HEK293T (cell line): ENCODE results near the gene SLCO4A1.
A peak's percentile ranks its signal among the peaks of the same experiment; 100 is the strongest.

ENCODE experiments used
- BHLHE40 ChIP-seq: fragments of 450-650 bp; IDR thresholded peaks from 2 replicates; pipeline ENCODE4 v1.6.1; 2016; ENCODE audit warnings: mild to moderate bottlenecking, moderate library complexity, borderline replicate concordance
- CTBP1 ChIP-seq: fragments of 450-650 bp; IDR thresholded peaks from 2 replicates; pipeline ENCODE4 v1.6.1; 2016; ENCODE audit warnings: borderline replicate concordance
- ELF4 ChIP-seq: fragments of 450-650 bp; IDR thresholded peaks from 2 replicates; pipeline ENCODE4 v1.6.1; 2017; ENCODE audit warnings: antibody characterized with exemption
- FOXA1 ChIP-seq: fragments of 450-650 bp; IDR thresholded peaks from 2 replicates; pipeline ENCODE4 v1.6.1; 2016; ENCODE audit warnings: mild to moderate bottlenecking
- FOXM1 ChIP-seq: fragments of 450-650 bp; IDR thresholded peaks from 2 replicates; pipeline ENCODE4 v1.6.1; 2017; ENCODE audit warnings: mild to moderate bottlenecking, borderline replicate concordance
- NFRKB ChIP-seq: fragments of 450-650 bp; IDR thresholded peaks from 2 replicates; pipeline ENCODE4 v1.6.1; 2016; ENCODE audit warnings: mild to moderate bottlenecking, moderate library complexity
- PKNOX1 ChIP-seq: fragments of 450-650 bp; IDR thresholded peaks from 2 replicates; pipeline ENCODE4 v1.6.1; 2016
- SP1 ChIP-seq: fragments of 450-650 bp; IDR thresholded peaks from 2 replicates; pipeline ENCODE4 v1.6.1; 2017
- SUZ12 ChIP-seq: fragments of 450-650 bp; IDR thresholded peaks from 2 replicates; pipeline ENCODE4 v1.6.1; 2016; ENCODE audit warnings: mild to moderate bottlenecking
- TARDBP ChIP-seq: fragments of 450-650 bp; IDR thresholded peaks from 2 replicates; pipeline ENCODE4 v1.6.1; 2016

GRCh38 chr20:62635232-62635631, 7.1 kb upstream of the SLCO4A1 start:
- TF ChIP-seq CTBP1, result no peak
- no peak for TF ChIP-seq ELF4
- no peak for TF ChIP-seq FOXM1
- TF ChIP-seq PKNOX1, result peak; percentile 5; the same call in 1 of the 2 replicates
- no peak for TF ChIP-seq SP1
- no peak for TF ChIP-seq FOXA1
- TF ChIP-seq TARDBP, result no peak
- TF ChIP-seq BHLHE40, result no peak
- TF ChIP-seq SUZ12, result no peak
- TF ChIP-seq NFRKB, result no peak
